HL-60 (cell line): ENCODE data around the gene KLHL40.

Source experiments
- TF ChIP-seq, protein P1 (sequence below): IDR thresholded peaks from one replicate; pipeline ENCODE4 v1.5.1; 2011; ENCODE audit warnings: low read length, control low read depth, inconsistent platforms; ENCODE audit not compliant: insufficient read depth
- TF ChIP-seq, protein P2 (sequence below): IDR thresholded peaks from 2 replicates; pipeline ENCODE4 v1.6.1; 2012; ENCODE audit warnings: low read depth; ENCODE audit not compliant: insufficient replicate concordance

GRCh38 chr3:42710323-42711021, 25.1 kb downstream of the KLHL40 start:
- TF ChIP-seq, protein P1, sequence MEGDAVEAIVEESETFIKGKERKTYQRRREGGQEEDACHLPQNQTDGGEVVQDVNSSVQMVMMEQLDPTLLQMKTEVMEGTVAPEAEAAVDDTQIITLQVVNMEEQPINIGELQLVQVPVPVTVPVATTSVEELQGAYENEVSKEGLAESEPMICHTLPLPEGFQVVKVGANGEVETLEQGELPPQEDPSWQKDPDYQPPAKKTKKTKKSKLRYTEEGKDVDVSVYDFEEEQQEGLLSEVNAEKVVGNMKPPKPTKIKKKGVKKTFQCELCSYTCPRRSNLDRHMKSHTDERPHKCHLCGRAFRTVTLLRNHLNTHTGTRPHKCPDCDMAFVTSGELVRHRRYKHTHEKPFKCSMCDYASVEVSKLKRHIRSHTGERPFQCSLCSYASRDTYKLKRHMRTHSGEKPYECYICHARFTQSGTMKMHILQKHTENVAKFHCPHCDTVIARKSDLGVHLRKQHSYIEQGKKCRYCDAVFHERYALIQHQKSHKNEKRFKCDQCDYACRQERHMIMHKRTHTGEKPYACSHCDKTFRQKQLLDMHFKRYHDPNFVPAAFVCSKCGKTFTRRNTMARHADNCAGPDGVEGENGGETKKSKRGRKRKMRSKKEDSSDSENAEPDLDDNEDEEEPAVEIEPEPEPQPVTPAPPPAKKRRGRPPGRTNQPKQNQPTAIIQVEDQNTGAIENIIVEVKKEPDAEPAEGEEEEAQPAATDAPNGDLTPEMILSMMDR: no peak
- TF ChIP-seq, protein P2, sequence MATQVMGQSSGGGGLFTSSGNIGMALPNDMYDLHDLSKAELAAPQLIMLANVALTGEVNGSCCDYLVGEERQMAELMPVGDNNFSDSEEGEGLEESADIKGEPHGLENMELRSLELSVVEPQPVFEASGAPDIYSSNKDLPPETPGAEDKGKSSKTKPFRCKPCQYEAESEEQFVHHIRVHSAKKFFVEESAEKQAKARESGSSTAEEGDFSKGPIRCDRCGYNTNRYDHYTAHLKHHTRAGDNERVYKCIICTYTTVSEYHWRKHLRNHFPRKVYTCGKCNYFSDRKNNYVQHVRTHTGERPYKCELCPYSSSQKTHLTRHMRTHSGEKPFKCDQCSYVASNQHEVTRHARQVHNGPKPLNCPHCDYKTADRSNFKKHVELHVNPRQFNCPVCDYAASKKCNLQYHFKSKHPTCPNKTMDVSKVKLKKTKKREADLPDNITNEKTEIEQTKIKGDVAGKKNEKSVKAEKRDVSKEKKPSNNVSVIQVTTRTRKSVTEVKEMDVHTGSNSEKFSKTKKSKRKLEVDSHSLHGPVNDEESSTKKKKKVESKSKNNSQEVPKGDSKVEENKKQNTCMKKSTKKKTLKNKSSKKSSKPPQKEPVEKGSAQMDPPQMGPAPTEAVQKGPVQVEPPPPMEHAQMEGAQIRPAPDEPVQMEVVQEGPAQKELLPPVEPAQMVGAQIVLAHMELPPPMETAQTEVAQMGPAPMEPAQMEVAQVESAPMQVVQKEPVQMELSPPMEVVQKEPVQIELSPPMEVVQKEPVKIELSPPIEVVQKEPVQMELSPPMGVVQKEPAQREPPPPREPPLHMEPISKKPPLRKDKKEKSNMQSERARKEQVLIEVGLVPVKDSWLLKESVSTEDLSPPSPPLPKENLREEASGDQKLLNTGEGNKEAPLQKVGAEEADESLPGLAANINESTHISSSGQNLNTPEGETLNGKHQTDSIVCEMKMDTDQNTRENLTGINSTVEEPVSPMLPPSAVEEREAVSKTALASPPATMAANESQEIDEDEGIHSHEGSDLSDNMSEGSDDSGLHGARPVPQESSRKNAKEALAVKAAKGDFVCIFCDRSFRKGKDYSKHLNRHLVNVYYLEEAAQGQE: no peak
